Thymus (tissue), 11 donors: ENCODE data around the gene GCAT. TPM values are rescaled to one million over a fixed set of nuclear protein-coding genes. Genes with fewer than 3 reads are reported as not detected.
A peak's percentile ranks its signal among the peaks of the same experiment; 100 is the strongest.

Experiments used
- DNase-seq, 9 donors: peaks; one replicate each; pipeline ENCODE4 v3.0.0-alpha.2; 2013; ENCODE audit warnings: low spot score in 9 of 9, low read depth in 6 of 9, missing footprints in 1 of 9
- H3K27ac ChIP-seq, 2 donors: one replicate each; pipeline ENCODE4 v1.5.1; 2013; ENCODE audit warnings: control low read depth in 1 of 2, low read depth in 1 of 2, low read length in 1 of 2, mild to moderate bottlenecking in 1 of 2, moderate library complexity in 1 of 2
- H3K27me3 ChIP-seq, 2 donors: one replicate each; pipeline ENCODE4 v1.5.1; 2013; ENCODE audit warnings: low read length in 1 of 2; ENCODE audit not compliant: control insufficient read depth in 2 of 2, insufficient read depth in 1 of 2
- H3K36me3 ChIP-seq, 2 donors: one replicate each; pipeline ENCODE4 v1.5.1; 2013; ENCODE audit warnings: low read length in 1 of 2, mild to moderate bottlenecking in 1 of 2, moderate library complexity in 1 of 2; ENCODE audit not compliant: control insufficient read depth in 2 of 2, insufficient read depth in 2 of 2
- H3K4me1 ChIP-seq, 2 donors: one replicate each; pipeline ENCODE4 v1.5.1; 2013; ENCODE audit warnings: low read length in 2 of 2; ENCODE audit not compliant: control insufficient read depth in 2 of 2, insufficient read depth in 2 of 2
- H3K4me3 ChIP-seq, 2 donors: one replicate each; pipeline ENCODE4 v1.5.1; 2013; ENCODE audit warnings: low read length in 2 of 2, control low read depth in 1 of 2, mild to moderate bottlenecking in 1 of 2
- H3K9me3 ChIP-seq, 2 donors: one replicate each; pipeline ENCODE4 v1.5.1; 2013; ENCODE audit warnings: low read length in 1 of 2, mild to moderate bottlenecking in 1 of 2; ENCODE audit not compliant: control insufficient read depth in 2 of 2, insufficient read depth in 1 of 2
- WGBS: extraction: QIAGEN DNeasy Blood & Tissue Kit; methylation state at CpG from one replicate; pipeline ENCODE4 v1.1.7; 2013; 5-methylcytosine and 5-hydroxymethylcytosine counted together
- polyA plus RNA-seq: library from polyadenylated mRNA; stranded (reverse); fragments of 200-250 nt; gene quantifications from one replicate; pipeline ENCODE4 v1.2.3, GENCODE V29; 2013
- total RNA-seq: library from RNA; stranded (reverse); fragments of 120-200 nt; gene quantifications from one replicate; pipeline ENCODE4 v1.2.4, GENCODE V29; 2013
- donor health status: healthy.

The GCAT gene
- total and polyA plus RNA-seq, 2 donors, result 4.8 to 7.8 TPM

DNA sequence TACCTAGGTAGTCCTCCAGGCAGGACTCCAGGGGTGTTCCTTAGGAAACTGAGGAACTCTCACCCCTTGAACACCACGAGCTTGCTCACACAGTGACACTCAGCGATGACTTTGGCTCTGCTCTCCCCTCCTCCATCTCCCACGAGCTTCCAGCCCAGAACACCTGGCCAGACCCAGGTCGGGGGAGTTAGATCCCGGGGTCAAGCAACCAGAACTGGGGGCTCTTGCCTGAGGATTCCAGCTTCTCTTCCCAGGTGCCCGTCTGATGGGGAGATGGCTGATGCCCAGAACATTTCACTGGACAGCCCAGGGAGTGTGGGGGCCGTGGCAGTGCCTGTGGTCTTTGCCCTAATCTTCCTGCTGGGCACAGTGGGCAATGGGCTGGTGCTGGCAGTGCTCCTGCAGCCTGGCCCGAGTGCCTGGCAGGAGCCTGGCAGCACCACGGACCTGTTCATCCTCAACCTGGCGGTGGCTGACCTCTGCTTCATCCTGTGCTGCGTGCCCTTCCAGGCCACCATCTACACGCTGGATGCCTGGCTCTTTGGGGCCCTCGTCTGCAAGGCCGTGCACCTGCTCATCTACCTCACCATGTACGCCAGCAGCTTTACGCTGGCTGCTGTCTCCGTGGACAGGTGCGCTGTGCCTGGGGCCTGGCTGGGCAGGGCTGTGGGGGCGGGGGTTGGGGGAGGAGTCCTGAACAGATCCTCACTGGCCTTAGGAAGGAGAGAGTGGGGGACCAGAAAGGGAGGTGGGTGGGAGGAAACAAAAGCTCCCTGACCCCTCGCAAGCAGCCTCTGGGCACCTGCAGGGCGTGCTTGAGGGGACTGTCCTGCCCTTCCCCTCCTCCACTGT, 15.6 kb downstream of the GCAT start, which contains the start of gene GALR3:
Gene GALR3 (plus strand): TSS at position 249 of the 852 bp plus-strand sequence. CDS start 25 bp downstream, at position 274.
- Histone ChIP-seq H3K27me3 (peaks cover 39 to 67% of the 10 kb centered on the region in 2 donors), H3K4me3 (no peak within 1 kb of the TSS), H3K4me1 (peaks cover 7 to 9% of the 10 kb centered on the region in 2 donors), H3K9me3 (peaks cover 0 to 5% of the 10 kb centered on the region in 2 donors), H3K27ac (no peak within 1 kb of the TSS), H3K36me3 (peaks cover 3% of the 10 kb centered on the region in 2 donors)
- WGBS, result 95% methylated on average over 21 of the region's 21 CpGs
- DNase-seq, result no peak

DNA sequence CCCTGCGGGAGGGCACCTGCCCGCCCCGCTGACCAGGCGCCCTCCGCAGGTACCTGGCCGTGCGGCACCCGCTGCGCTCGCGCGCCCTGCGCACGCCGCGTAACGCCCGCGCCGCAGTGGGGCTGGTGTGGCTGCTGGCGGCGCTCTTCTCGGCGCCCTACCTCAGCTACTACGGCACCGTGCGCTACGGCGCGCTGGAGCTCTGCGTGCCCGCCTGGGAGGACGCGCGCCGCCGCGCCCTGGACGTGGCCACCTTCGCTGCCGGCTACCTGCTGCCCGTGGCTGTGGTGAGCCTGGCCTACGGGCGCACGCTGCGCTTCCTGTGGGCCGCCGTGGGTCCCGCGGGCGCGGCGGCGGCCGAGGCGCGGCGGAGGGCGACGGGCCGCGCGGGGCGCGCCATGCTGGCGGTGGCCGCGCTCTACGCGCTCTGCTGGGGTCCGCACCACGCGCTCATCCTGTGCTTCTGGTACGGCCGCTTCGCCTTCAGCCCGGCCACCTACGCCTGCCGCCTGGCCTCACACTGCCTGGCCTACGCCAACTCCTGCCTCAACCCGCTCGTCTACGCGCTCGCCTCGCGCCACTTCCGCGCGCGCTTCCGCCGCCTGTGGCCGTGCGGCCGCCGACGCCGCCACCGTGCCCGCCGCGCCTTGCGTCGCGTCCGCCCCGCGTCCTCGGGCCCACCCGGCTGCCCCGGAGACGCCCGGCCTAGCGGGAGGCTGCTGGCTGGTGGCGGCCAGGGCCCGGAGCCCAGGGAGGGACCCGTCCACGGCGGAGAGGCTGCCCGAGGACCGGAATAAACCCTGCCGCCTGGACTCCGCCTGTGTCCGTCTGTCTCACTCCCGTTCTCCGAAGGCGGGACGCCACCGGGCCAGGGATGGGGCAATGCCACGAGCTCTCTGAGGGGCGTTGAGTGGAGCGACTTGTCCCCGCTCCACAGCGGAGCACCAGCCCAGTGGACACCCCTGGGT, 17.2 kb downstream of the GCAT start:
- 14% methylated on average over 135 of the region's 135 CpGs for WGBS
- Histone ChIP-seq H3K27ac (no peak overlapping the region), H3K9me3 (peaks cover 0 to 5% of the 10 kb centered on the region in 2 donors), H3K27me3 (peaks cover 23 to 51% of the 10 kb centered on the region in 2 donors), H3K4me1 (peaks cover 3 to 7% of the 10 kb centered on the region in 2 donors), H3K36me3 (peaks cover 11 to 15% of the 10 kb centered on the region in 2 donors), H3K4me3 (peak overlapping the region in 1 of 2 donors; percentile 45)
- no peak for DNase-seq

DNA sequence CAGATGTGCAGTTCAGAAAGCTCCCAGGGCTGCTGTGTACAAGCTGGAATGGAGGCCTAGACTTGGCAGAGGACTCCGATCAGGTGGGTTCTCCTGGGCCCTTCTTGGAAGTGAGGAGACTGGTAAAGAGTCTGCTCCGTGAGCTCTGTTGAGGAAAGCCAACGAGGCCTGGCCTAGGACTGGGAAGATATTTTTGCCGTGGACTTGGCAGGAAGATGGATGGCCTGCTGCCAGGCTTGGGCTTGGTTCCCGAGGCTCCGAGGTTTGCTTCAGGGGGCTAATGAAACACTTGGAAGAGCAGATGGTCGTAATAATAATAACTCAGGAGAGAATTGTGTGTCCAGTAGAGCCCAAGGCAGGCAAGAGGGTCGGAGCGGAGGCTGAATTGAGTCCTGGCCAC, 19.3 kb downstream of the GCAT start:
- peaks cover 0 to 5% of the 10 kb centered on the region in 2 donors for H3K9me3 ChIP-seq
- 94% methylated on average over 9 of the region's 9 CpGs for WGBS
- DNase-seq, result no peak

DNA sequence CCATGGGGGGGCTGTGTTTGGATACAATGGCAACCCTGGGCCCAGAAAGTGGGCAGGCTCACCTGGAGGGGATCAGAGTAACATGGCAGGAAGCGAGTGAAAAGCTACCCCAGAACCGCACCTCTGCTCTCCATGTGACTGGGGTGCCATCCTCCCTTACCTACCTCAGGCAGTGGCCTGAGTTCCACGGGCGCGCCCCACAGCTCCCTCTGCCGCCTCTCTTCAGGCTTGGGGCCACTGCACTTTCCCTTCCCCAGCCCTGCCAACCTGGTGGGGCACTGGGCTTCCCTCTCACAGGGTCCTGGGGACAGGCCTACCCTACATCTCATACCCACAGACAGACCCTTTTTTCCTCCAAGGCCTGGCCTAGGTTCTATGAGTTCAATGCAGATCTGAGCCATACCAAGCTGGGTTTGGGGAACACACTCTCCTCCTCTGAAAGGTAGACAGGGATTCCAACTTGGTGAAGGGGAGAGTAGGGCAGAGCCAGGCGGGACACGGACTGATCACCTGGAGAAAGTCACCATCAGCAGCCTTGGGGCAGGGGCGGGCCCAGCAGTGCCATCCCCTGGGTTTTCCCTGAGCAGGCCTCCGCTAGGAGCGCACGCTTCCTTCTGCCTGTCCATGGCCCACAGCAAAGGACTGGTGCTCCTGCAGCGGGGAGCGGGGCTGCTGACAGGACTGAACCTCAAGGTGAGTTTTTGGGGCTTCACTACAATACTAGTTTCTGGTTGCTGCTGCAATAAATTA, 22.5 kb downstream of the GCAT start:
- WGBS, result over 99% methylated on average over 14 of the region's 14 CpGs
- Histone ChIP-seq H3K36me3 (peaks cover 56 to 62% of the 10 kb centered on the region in 2 donors), H3K27me3 (peaks cover 2 to 5% of the 10 kb centered on the region in 2 donors), H3K4me3 (no peak overlapping the region), H3K27ac (no peak overlapping the region), H3K4me1 (no peaks in the 10 kb centered on the region), H3K9me3 (no peaks in the 10 kb centered on the region)
- DNase-seq, result no peak

More for the DNA sequence above, 19.3 kb downstream of the GCAT start:
- Histone ChIP-seq H3K27me3 (peaks cover 17 to 33% of the 10 kb centered on the region in 2 donors), H3K27ac (no peak overlapping the region), H3K4me3 (no peak overlapping the region), H3K36me3 (peaks cover 32 to 36% of the 10 kb centered on the region in 2 donors), H3K4me1 (peaks cover 3 to 7% of the 10 kb centered on the region in 2 donors)

DNA sequence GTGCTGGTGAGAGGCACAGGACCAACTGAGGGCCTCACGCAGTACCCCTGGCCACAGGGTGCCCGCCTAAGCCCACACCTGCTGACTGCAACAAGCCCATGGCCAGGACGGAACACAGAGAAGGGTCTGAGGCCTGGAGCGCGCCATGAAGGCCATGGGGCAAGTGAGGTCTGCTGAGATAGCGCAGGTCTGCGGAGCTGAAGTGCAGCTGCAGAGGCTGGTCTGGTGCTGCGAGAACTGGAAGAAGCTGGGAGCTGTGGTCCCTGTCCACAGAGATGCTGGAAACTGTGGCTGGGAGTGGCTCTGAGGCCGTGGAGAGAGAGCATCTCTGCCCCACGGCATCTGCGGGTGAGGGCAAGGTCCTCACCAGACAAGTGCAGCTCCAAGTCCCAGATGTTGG, 23.7 kb downstream of the GCAT start:
- no peak for DNase-seq

DNA sequence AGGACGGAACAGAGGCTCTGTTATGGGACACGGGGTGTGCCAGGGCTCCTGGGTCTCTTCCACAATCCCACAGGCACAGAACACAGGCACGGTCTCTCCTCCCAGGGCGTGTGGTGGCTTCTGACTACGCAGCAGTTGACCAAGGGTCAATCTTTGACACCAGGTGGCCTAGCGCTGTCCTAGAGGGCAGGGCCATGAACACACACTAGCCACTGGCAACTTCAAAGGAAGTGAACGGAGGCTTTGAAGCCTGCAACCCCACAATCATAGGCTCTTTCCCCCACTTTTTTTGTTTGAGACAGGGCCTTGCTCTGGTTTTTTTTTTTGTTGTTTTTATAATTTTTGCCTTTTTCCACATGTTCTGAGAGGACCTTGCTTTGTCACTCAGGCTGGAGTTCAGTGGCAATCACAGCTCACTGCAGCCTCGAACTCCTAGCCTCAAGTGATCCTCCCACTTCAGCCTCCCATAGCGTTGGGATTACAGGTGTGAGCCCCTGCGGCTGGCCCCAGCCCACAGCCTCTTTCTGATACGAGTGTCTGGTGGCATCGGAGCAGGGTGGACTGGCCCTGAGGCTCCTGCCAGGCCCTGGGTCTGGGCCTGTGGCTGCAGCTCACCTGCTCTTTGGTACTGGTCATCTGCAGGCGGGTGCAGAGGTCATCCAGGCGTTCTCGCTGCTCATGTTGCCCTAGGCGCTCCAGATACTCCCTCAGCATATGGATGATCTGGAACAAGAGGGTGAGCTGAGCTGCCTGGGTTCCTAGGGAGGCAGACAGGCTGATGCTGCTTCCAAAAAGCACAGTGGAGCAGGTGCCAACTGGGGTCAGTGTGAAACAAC, 24.5 kb downstream of the GCAT start:
- no peaks in the 10 kb centered on the region for H3K27me3 ChIP-seq
- peaks cover 63 to 65% of the 10 kb centered on the region in 2 donors for H3K36me3 ChIP-seq
- no peak for DNase-seq
- 99% methylated on average over 16 of the region's 16 CpGs for WGBS
- H3K9me3 ChIP-seq, result no peaks in the 10 kb centered on the region
- no peaks in the 10 kb centered on the region for H3K4me1 ChIP-seq
- no peak overlapping the region for H3K4me3 ChIP-seq
- no peak overlapping the region for H3K27ac ChIP-seq

More for the DNA sequence above, 23.7 kb downstream of the GCAT start:
- Histone ChIP-seq H3K9me3 (no peaks in the 10 kb centered on the region), H3K4me3 (no peak overlapping the region), H3K27me3 (no peaks in the 10 kb centered on the region), H3K4me1 (no peaks in the 10 kb centered on the region), H3K27ac (no peak overlapping the region), H3K36me3 (peaks cover 56 to 62% of the 10 kb centered on the region in 2 donors)
- 98% methylated on average over 11 of the region's 11 CpGs for WGBS

DNA sequence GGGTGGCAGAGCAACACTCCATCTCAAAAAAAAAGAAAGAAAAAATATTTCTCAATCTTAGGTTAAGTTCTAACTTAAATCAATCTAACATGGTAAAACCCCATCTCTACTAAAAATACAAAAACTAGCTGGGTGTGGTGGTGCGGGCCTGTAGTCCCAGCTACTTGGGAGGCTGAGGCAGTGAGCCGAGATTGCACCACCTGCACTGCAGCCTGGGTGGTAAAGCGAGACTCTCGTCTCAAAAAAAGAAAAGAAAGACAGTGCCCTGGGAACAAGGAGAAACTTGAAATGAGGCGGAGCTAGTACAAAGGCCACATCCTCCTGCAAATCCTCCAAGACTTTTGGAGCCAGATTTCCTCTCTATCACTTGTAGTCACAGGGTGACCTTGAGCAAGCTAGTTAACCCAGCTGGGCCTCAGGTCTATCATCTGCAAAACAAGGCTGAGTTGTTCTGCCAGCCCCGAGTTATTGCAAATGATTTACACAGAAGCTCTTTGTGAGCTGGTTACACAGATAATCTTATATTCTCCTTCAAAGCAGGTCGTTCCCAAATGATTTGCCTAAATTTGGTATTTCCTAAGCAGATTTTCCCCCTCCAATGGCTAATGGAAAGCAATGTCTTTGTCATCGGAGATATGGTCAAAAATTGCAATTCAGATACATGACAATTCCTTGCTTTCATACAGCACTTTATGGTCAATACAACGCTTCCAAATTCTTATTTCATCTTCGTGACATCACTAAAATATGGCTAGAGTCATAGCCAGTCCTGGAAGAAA, 34.5 kb downstream of the GCAT start:
- 96% methylated on average over 10 of the region's 10 CpGs for WGBS
- Histone ChIP-seq H3K9me3 (peaks cover 0 to 4% of the 10 kb centered on the region in 2 donors), H3K4me3 (no peak overlapping the region), H3K36me3 (peaks cover 26% of the 10 kb centered on the region in 2 donors), H3K27me3 (no peaks in the 10 kb centered on the region), H3K27ac (no peak overlapping the region), H3K4me1 (peaks cover 10% of the 10 kb centered on the region in 2 donors)
- no peak for DNase-seq
